ENCODE results near the gene PLA2G6. TPM values are rescaled to one million over a fixed set of nuclear protein-coding genes. Genes with fewer than 3 reads are reported as not detected.
A peak's percentile ranks its signal among the peaks of the same experiment; 100 is the strongest.

PLA2G6 gene
- total RNA-seq, 4 donors from 2014 or later = 30.7 to 327 (median 72.3) TPM

- H3K27ac ChIP-seq = no peak overlapping the region
- peak; percentile 62 for DNase-seq
- 35 to 50% methylated on average over 6 to 19 of the region's 19 CpGs for WGBS, 2 donors (ENCODE audit: low coverage in 1 of 2)
- peaks cover 0 to 29% (median 8%) of the 10 kb centered on the region in 4 donors for H3K4me1 ChIP-seq
- intact Hi-C loops (cut with DNase I; ENCODE audit: low total_unique reads) (no loop called here), in situ Hi-C loops (cut with MboI; ENCODE audit: low pct_ligation_motif_present in 1 of 4, low pct_unique_long_range_greater_than_20kb in 1 of 4, low sequenced_read_pairs in 3 of 4) (no loop called here)
- no peaks in the 10 kb centered on the region for H3K27me3 ChIP-seq
- H3K36me3 ChIP-seq = no peaks in the 10 kb centered on the region
- H3K9me3 ChIP-seq = no peaks in the 10 kb centered on the region
- no peak overlapping the region for H3K4me3 ChIP-seq
- TF ChIP-seq POLR2AphosphoS5 (IDR thresholded peaks at IDR 0.05) (no peak), POLR2A (IDR thresholded peaks at IDR 0.05) (no peak), CTCF (IDR thresholded peaks at IDR 0.05) (no peak), EP300 (IDR thresholded peaks at IDR 0.05; ENCODE audit: low read depth) (no peak)
Observed at GRCh38 chr22:38196791-38197419, 15.3 kb upstream of the PLA2G6 start.

- intact Hi-C loops (cut with DNase I; ENCODE audit: low total_unique reads) (no loop called here), in situ Hi-C loops (cut with MboI; ENCODE audit: low pct_ligation_motif_present in 1 of 4, low pct_unique_long_range_greater_than_20kb in 1 of 4, low sequenced_read_pairs in 3 of 4) (no loop called here)
- Histone ChIP-seq H3K9me3 (no peaks in the 10 kb centered on the region), H3K36me3 (no peaks in the 10 kb centered on the region), H3K4me1 (peaks cover 0 to 25% (median 6%) of the 10 kb centered on the region in 4 donors), H3K4me3 (no peak overlapping the region), H3K27me3 (no peaks in the 10 kb centered on the region), H3K27ac (no peak overlapping the region)
- WGBS, 2 donors (ENCODE audit: low coverage in 1 of 2) = 69 to 71% methylated on average over 6 of the region's 6 CpGs
- TF ChIP-seq EP300 (IDR thresholded peaks at IDR 0.05; ENCODE audit: low read depth) (no peak), POLR2A (IDR thresholded peaks at IDR 0.05) (no peak), POLR2AphosphoS5 (IDR thresholded peaks at IDR 0.05) (no peak)
- DNase-seq = no peak
Observed at GRCh38 chr22:38193580-38193979, 11.9 kb upstream of the PLA2G6 start.

- intact Hi-C loops (cut with DNase I; ENCODE audit: low total_unique reads) = no loop called here
- Histone ChIP-seq H3K9me3 (no peaks in the 10 kb centered on the region), H3K4me3 (no peak overlapping the region), H3K4me1 (peaks cover 0 to 31% (median 11%) of the 10 kb centered on the region in 4 donors), H3K27ac (no peak overlapping the region), H3K27me3 (no peaks in the 10 kb centered on the region), H3K36me3 (no peaks in the 10 kb centered on the region)
- WGBS, 2 donors (ENCODE audit: low coverage in 1 of 2) = 78 to 79% methylated on average over 3 of the region's 3 CpGs
- TF ChIP-seq POLR2A (IDR thresholded peaks at IDR 0.05) (no peak), EP300 (IDR thresholded peaks at IDR 0.05; ENCODE audit: low read depth) (no peak), POLR2AphosphoS5 (IDR thresholded peaks at IDR 0.05) (no peak), CTCF (IDR thresholded peaks at IDR 0.05) (no peak)
- DNase-seq = no peak
- in situ Hi-C loops (cut with MboI; ENCODE audit: low pct_ligation_motif_present in 1 of 4, low pct_unique_long_range_greater_than_20kb in 1 of 4, low sequenced_read_pairs in 3 of 4) = no loop called here
Observed at GRCh38 chr22:38192475-38192863, 10.8 kb upstream of the PLA2G6 start.

DNA sequence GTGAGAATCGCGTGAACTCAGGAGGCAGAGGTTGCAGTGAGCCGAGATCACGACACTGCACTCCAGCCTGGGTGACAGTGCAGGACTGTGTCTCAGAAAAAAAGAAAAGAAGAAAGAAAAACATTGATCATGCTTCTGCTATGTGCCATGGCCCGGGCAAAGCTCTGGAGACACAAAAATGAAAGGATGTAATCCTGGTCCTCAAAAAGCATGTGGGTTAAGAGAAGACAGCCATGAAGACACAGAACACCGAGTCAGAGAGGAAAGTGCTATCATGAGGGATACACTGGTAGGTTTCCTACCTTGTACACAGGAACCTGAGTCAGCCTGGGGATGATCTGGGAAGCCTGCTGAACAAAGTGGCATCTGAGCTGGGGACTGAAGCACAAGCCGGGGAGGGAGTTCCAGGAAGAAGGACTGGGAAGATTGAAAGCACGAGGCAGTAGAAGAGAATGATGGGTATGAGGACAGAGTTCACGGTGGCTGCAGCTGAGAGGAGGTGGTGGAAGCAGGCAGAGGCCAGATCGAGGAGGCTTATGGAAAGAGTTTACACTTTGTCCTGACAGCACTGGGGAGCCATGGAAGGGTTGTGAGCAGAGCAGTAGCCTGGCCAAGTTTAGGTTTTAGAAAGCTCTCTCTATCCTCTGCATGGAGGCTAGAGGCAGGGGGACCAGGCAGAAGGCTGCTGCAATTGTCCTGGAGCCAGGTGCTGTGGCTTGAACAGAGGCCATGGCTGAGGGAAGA lies 10.3 kb upstream of the PLA2G6 start:
- TF ChIP-seq EP300 (IDR thresholded peaks at IDR 0.05; ENCODE audit: low read depth) = no peak
- TF ChIP-seq POLR2A (IDR thresholded peaks at IDR 0.05) = no peak
- TF ChIP-seq CTCF (IDR thresholded peaks at IDR 0.05) = no peak
- TF ChIP-seq POLR2AphosphoS5 (IDR thresholded peaks at IDR 0.05) = no peak
- Histone ChIP-seq H3K36me3 (no peaks in the 10 kb centered on the region), H3K27ac (no peak overlapping the region), H3K4me3 (no peak overlapping the region), H3K4me1 (peaks cover 0 to 34% (median 12%) of the 10 kb centered on the region in 4 donors), H3K27me3 (no peaks in the 10 kb centered on the region), H3K9me3 (no peaks in the 10 kb centered on the region)
- intact Hi-C loops (cut with DNase I; ENCODE audit: low total_unique reads) (no loop called here), in situ Hi-C loops (cut with MboI; ENCODE audit: low pct_ligation_motif_present in 1 of 4, low pct_unique_long_range_greater_than_20kb in 1 of 4, low sequenced_read_pairs in 3 of 4) (no loop called here)
- DNase-seq = no peak
- WGBS, 2 donors (ENCODE audit: low coverage in 1 of 2) = 63 to 64% methylated on average over 9 to 10 of the region's 10 CpGs
